HG02943 (cell line): Measurements from ENCODE around the gene SLC25A42.

Experiments
- ATAC-seq: cut with Tn5 transposase; IDR thresholded peaks from one replicate; pipeline ENCODE4 v1.9.1; 2021; ENCODE audit warnings: mild to moderate bottlenecking, low read depth, moderate library complexity; ENCODE audit not compliant: unreplicated experiment

The SLC25A42 gene

DNA sequence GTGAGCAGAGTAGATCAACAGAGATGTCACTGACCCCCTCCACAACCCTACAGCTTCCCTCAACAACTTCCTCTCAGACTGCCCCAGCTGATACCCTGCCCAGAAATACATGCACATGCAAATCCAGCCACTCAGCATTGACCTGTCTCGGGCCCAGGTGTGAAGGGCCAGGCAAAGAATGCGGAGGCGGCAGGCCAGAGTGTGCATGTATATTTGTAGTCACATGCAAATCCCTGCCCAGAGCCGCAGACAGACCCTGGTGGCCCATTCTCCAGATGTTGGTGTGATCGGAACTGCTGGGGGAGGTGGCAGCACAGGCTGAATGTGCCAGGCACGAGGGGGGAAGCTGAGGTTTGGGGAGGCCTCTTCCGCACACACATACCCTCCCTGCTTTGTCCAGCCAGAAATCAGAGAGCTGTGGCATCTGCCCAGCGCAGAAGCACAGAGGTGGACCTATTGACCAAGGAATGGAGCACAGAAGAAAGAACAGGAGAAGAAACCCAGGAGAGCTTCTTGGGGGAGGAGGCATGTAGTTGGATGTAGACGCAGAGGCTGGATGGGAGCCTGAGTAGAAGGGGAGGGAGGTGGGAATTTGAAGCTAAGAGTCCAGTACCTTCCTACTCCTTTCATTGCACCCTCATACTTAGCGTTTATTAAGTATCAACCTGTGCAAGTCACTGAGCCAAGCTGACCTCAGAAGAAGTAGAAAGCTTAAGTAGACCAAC is 91.9 kb downstream of the SLC25A42 start:
- no peak for ATAC-seq

DNA sequence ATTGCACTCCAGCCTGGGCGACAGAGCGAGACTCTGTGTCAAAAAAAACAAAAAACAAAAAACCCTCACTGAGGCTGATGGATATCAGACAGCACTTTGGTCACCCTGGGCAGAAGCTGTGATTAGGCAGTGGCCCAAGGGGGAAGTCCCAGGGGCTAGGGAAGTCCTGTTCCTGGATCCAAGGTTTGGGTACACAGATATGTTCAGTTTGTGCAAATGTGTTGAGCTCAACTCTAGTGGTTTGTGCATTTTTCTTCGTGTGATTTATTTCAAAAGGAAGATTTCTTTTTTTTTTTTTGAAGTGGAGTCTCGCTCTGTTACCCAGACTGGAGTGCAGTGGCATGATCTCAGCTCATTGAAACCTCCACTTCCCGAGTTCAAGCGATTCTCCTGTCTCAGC is 94.0 kb downstream of the SLC25A42 start:
- ATAC-seq, result no peak

GRCh38 chr19:19159534-19159933 is 95.7 kb downstream of the SLC25A42 start:
- ATAC-seq, result no peak

- ATAC-seq, result no peak
These were observed 96.8 kb downstream of the SLC25A42 start for GRCh38 chr19:19160461-19161035.

DNA sequence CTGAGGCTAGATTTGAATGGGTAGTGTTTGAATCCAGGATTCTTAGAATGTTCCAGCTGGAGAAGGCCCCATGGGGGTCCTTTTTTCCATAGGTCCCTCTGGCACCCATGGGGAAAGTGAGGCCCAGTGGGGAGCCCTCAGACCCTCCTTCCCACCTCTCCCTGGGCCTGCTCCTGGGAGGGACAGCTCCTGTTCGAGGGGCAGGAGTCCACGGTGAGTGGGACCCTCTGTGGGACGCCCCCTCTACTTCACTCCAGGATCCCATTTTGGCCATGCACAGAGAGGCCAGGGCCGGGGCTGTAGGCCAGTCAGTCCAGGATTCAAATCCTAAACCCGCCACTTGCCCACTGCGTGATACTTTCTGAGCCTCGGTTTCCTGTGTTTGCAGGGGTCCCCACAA is 98.7 kb downstream of the SLC25A42 start:
- ATAC-seq, result no peak
